ENCODE data around the gene ARVCF. TPM values are rescaled to one million over a fixed set of nuclear protein-coding genes. Genes with fewer than 3 reads are reported as not detected.

The ARVCF gene
- polyA plus RNA-seq, 1 donor from 2014 or later: 112 TPM

GRCh38 chr22:20064545-20065262 is 48.1 kb upstream of the ARVCF start:
- H3K9me2 ChIP-seq (ENCODE audit: insufficient read depth, low read length): no peaks in the 10 kb centered on the region
- H2AFZ ChIP-seq (ENCODE audit: low read depth, low read length): no peak overlapping the region
- no peaks in the 10 kb centered on the region for H3K9me3 ChIP-seq (ENCODE audit: low read length)
- no peak overlapping the region for H3K9ac ChIP-seq (ENCODE audit: low read length)
- no peak overlapping the region for H3K4me3 ChIP-seq (ENCODE audit: low read length)
- H3K4me2 ChIP-seq (ENCODE audit: low read length): no peak overlapping the region
- no peak overlapping the region for H3K27ac ChIP-seq (ENCODE audit: low read length)
- H3K79me2 ChIP-seq (replicated peaks; ENCODE audit: insufficient read depth, low read length): no peaks in the 10 kb centered on the region
- TF ChIP-seq RAD21 (conservative IDR thresholded peaks at IDR 0.05) (no peak), SMC3 (conservative IDR thresholded peaks at IDR 0.05; ENCODE audit: poor library complexity) (no peak), POLR2AphosphoS5 (IDR thresholded peaks at IDR 0.05) (no peak), TAF1 (IDR thresholded peaks at IDR 0.05; ENCODE audit: low read depth) (no peak), MXI1 (conservative IDR thresholded peaks at IDR 0.05; ENCODE audit: poor library complexity, severe bottlenecking) (no peak), REST (IDR thresholded peaks at IDR 0.05; ENCODE audit: borderline replicate concordance) (no peak), EP300 (conservative IDR thresholded peaks at IDR 0.05; ENCODE audit: poor library complexity, severe bottlenecking) (no peak), EZH2 (IDR thresholded peaks at IDR 0.05; ENCODE audit: borderline replicate concordance, insufficient read depth, low read length, poor library complexity, severe bottlenecking) (no peak)
- TF ChIP-seq, protein P1, sequence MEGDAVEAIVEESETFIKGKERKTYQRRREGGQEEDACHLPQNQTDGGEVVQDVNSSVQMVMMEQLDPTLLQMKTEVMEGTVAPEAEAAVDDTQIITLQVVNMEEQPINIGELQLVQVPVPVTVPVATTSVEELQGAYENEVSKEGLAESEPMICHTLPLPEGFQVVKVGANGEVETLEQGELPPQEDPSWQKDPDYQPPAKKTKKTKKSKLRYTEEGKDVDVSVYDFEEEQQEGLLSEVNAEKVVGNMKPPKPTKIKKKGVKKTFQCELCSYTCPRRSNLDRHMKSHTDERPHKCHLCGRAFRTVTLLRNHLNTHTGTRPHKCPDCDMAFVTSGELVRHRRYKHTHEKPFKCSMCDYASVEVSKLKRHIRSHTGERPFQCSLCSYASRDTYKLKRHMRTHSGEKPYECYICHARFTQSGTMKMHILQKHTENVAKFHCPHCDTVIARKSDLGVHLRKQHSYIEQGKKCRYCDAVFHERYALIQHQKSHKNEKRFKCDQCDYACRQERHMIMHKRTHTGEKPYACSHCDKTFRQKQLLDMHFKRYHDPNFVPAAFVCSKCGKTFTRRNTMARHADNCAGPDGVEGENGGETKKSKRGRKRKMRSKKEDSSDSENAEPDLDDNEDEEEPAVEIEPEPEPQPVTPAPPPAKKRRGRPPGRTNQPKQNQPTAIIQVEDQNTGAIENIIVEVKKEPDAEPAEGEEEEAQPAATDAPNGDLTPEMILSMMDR (IDR thresholded peaks at IDR 0.05; ENCODE audit: poor library complexity, severe bottlenecking): no peak
- H3K27me3 ChIP-seq (ENCODE audit: insufficient read depth, low read depth, low read length): no peaks in the 10 kb centered on the region
- no peaks in the 10 kb centered on the region for H4K20me1 ChIP-seq (ENCODE audit: insufficient read depth)
- H3F3A ChIP-seq (ENCODE audit: insufficient read depth, low read length, poor library complexity, severe bottlenecking): no peaks in the 10 kb centered on the region
- no peaks in the 10 kb centered on the region for H3K36me3 ChIP-seq (ENCODE audit: insufficient read depth, low read length)

DNA sequence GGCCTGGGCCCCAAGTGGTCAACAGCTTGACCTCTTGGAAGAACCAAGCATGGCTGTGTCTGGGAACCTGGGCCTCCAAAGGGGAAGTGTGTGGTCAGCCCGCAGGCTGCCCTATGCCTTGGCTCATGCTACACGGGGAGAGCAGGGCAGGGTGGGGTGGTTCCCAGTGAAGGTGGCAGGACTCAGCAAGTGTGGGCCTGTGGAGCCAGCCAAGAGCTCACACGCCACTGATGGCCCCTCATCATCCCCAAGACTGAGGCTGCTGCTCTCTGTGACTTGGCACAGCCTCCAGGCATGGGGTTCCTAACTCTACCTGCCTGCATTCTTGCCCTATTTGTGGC is 47.5 kb upstream of the ARVCF start:
- no peaks in the 10 kb centered on the region for H4K20me1 ChIP-seq (ENCODE audit: insufficient read depth)
- H3K27ac ChIP-seq (ENCODE audit: low read length): no peak overlapping the region
- no peak overlapping the region for H3K4me3 ChIP-seq (ENCODE audit: low read length)
- no peaks in the 10 kb centered on the region for H3F3A ChIP-seq (ENCODE audit: insufficient read depth, low read length, poor library complexity, severe bottlenecking)
- no peaks in the 10 kb centered on the region for H3K79me2 ChIP-seq (replicated peaks; ENCODE audit: insufficient read depth, low read length)
- H3K27me3 ChIP-seq (ENCODE audit: insufficient read depth, low read depth, low read length): no peaks in the 10 kb centered on the region
- no peak overlapping the region for H2AFZ ChIP-seq (ENCODE audit: low read depth, low read length)
- H3K9me3 ChIP-seq (ENCODE audit: low read length): no peaks in the 10 kb centered on the region
- no peak overlapping the region for H3K9ac ChIP-seq (ENCODE audit: low read length)
- TF ChIP-seq, protein P1 (IDR thresholded peaks at IDR 0.05; ENCODE audit: poor library complexity, severe bottlenecking): no peak
- TF ChIP-seq REST (IDR thresholded peaks at IDR 0.05; ENCODE audit: borderline replicate concordance) (no peak), MXI1 (conservative IDR thresholded peaks at IDR 0.05; ENCODE audit: poor library complexity, severe bottlenecking) (no peak), SMC3 (conservative IDR thresholded peaks at IDR 0.05; ENCODE audit: poor library complexity) (no peak), EP300 (conservative IDR thresholded peaks at IDR 0.05; ENCODE audit: poor library complexity, severe bottlenecking) (no peak)
- H3K4me2 ChIP-seq (ENCODE audit: low read length): no peak overlapping the region
- H3K36me3 ChIP-seq (ENCODE audit: insufficient read depth, low read length): no peaks in the 10 kb centered on the region
- H3K9me2 ChIP-seq (ENCODE audit: insufficient read depth, low read length): no peaks in the 10 kb centered on the region

Measured in neural cell (in vitro differentiated cells).